Neural cell (in vitro differentiated cells): ENCODE data around the gene GLB1L. TPM values are rescaled to one million over a fixed set of nuclear protein-coding genes. Genes with fewer than 3 reads are reported as not detected.

ENCODE experiments used
- H2AFZ ChIP-seq: fragments of 200-600, 300-800 bp; sonication (generic), shearing (Covaris generic); 2 replicates; pipeline ENCODE4 v1.6.0; 2014; ENCODE audit warnings: low read depth, mild to moderate bottlenecking, antibody characterized with exemption, low read length, moderate library complexity
- H3F3A ChIP-seq: fragments of 200-600 bp; shearing (Covaris generic); 2 replicates; pipeline ENCODE4 v1.6.1; 2016; ENCODE audit warnings: mild to moderate bottlenecking, moderate library complexity, mixed read lengths, antibody characterized with exemption, low read length; ENCODE audit not compliant: insufficient read depth, poor library complexity, severe bottlenecking
- H3K27ac ChIP-seq: fragments of 200-600, 300-800 bp; sonication (generic), shearing (Covaris generic); 2 replicates; pipeline ENCODE4 v1.5.1; 2014; ENCODE audit warnings: mild to moderate bottlenecking, low read length, moderate library complexity
- H3K27me3 ChIP-seq: fragments of 300-800, 200-600 bp; sonication (generic), shearing (Covaris generic); 2 replicates; pipeline ENCODE4 v1.6.0; 2014; ENCODE audit warnings: mild to moderate bottlenecking, low read depth, low read length, moderate library complexity; ENCODE audit not compliant: insufficient read depth
- H3K36me3 ChIP-seq: fragments of 300-800, 200-600 bp; sonication (generic), shearing (Covaris generic); 2 replicates; pipeline ENCODE4 v1.5.1; 2014; ENCODE audit warnings: mild to moderate bottlenecking, antibody characterized with exemption, low read length, moderate library complexity; ENCODE audit not compliant: insufficient read depth
- H3K4me2 ChIP-seq: fragments of 300-800, 200-600 bp; sonication (generic), shearing (Covaris generic); 2 replicates; pipeline ENCODE4 v1.6.0; 2014; ENCODE audit warnings: mild to moderate bottlenecking, low read length
- H3K4me3 ChIP-seq: fragments of 300-800, 200-600 bp; sonication (generic), shearing (Covaris generic); 2 replicates; pipeline ENCODE4 v1.5.1; 2014; ENCODE audit warnings: mild to moderate bottlenecking, low read length, moderate library complexity
- H3K79me2 ChIP-seq: fragments of 200-600 bp; shearing (Covaris generic); replicated peaks from 2 replicates; pipeline ENCODE4 v1.6.0; 2014; ENCODE audit warnings: mild to moderate bottlenecking, low read length, moderate library complexity; ENCODE audit not compliant: insufficient read depth
- H3K9ac ChIP-seq: fragments of 300-800, 200-600 bp; sonication (generic), shearing (Covaris generic); 2 replicates; pipeline ENCODE4 v1.6.1; 2016; ENCODE audit warnings: mild to moderate bottlenecking, low read length, mixed read lengths
- H3K9me2 ChIP-seq: fragments of 200-600 bp; shearing (Covaris generic); 2 replicates; pipeline ENCODE4 v1.6.1; 2016; ENCODE audit warnings: mild to moderate bottlenecking, low read length, mixed read lengths; ENCODE audit not compliant: insufficient read depth
- H3K9me3 ChIP-seq: fragments of 200-600, 300-800 bp; sonication (generic), shearing (Covaris generic); 2 replicates; pipeline ENCODE4 v1.6.1; 2016; ENCODE audit warnings: mild to moderate bottlenecking, mixed run types, low read length, moderate library complexity, mixed read lengths
- H4K20me1 ChIP-seq: fragments of 200-600 bp; shearing (Covaris generic); 2 replicates; pipeline ENCODE4 v1.6.1; 2016; ENCODE audit warnings: mild to moderate bottlenecking, mixed run types; ENCODE audit not compliant: insufficient read depth
- CTCF ChIP-seq: fragments of 450-650 bp; IDR thresholded peaks from 2 replicates; pipeline ENCODE4 v1.5.1; 2014; ENCODE audit warnings: antibody characterized with exemption, mild to moderate bottlenecking, moderate library complexity; ENCODE audit not compliant: poor library complexity, severe bottlenecking
- EP300 ChIP-seq: fragments of 450-650 bp; conservative IDR thresholded peaks from 2 replicates; pipeline ENCODE4 v1.6.1; 2014; ENCODE audit warnings: antibody characterized with exemption, mild to moderate bottlenecking, moderate library complexity; ENCODE audit not compliant: poor library complexity, severe bottlenecking
- EZH2 ChIP-seq: fragments of 200-600, 300-800 bp; shearing (Covaris generic), sonication (generic); IDR thresholded peaks from 2 replicates; pipeline ENCODE4 v1.6.1; 2014; ENCODE audit warnings: antibody characterized with exemption, low read length, borderline replicate concordance, mild to moderate bottlenecking; ENCODE audit not compliant: insufficient read depth, poor library complexity, severe bottlenecking
- MXI1 ChIP-seq: fragments of 450-650 bp; conservative IDR thresholded peaks from 2 replicates; pipeline ENCODE4 v1.6.1; 2014; ENCODE audit warnings: antibody characterized with exemption, mild to moderate bottlenecking; ENCODE audit not compliant: poor library complexity, severe bottlenecking
- POLR2AphosphoS5 ChIP-seq: IDR thresholded peaks from 2 replicates; pipeline ENCODE4 v1.6.1; 2012
- RAD21 ChIP-seq: fragments of 450-650 bp; conservative IDR thresholded peaks from 2 replicates; pipeline ENCODE4 v1.6.1; 2014; ENCODE audit warnings: antibody characterized with exemption, mild to moderate bottlenecking, moderate library complexity
- REST ChIP-seq: IDR thresholded peaks from 2 replicates; pipeline ENCODE4 v1.6.1; 2012; ENCODE audit warnings: borderline replicate concordance
- SMC3 ChIP-seq: fragments of 450-650 bp; conservative IDR thresholded peaks from 2 replicates; pipeline ENCODE4 v1.6.1; 2014; ENCODE audit warnings: antibody characterized with exemption, mild to moderate bottlenecking, moderate library complexity; ENCODE audit not compliant: poor library complexity
- TAF1 ChIP-seq: IDR thresholded peaks from 2 replicates; pipeline ENCODE4 v1.6.1; 2012; ENCODE audit warnings: low read depth
- polyA plus RNA-seq: library from polyadenylated mRNA; depleted of rRNA; stranded (reverse); fragments of >200 nt; gene quantifications from 2 replicates; pipeline ENCODE4 v1.2.3, GENCODE V29; 2014

Gene GLB1L
- polyA plus RNA-seq, 1 donor from 2014 or later: 12.9 TPM

- Histone ChIP-seq H2AFZ (no peak overlapping the region), H3K9ac (no peak overlapping the region), H3K4me3 (no peak overlapping the region)
These were observed 48.5 kb upstream of the GLB1L start for GRCh38 chr2:219293736-219294231.

GRCh38 chr2:219292616-219293015, 47.4 kb upstream of the GLB1L start:
- Histone ChIP-seq H3K4me3 (no peak overlapping the region), H3K9ac (no peak overlapping the region), H3K9me2 (no peaks in the 10 kb centered on the region), H4K20me1 (no peaks in the 10 kb centered on the region), H3K4me2 (no peak overlapping the region), H3K27me3 (no peaks in the 10 kb centered on the region), H3K36me3 (peaks cover 5% of the 10 kb centered on the region), H3K79me2 (no peaks in the 10 kb centered on the region), H2AFZ (no peak overlapping the region), H3K9me3 (no peaks in the 10 kb centered on the region), H3F3A (no peaks in the 10 kb centered on the region), H3K27ac (no peak overlapping the region)
- no peak for TF ChIP-seq CTCF
- TF ChIP-seq REST: no peak
- no peak for TF ChIP-seq MXI1
- TF ChIP-seq EZH2: no peak
- TF ChIP-seq TAF1: no peak
- no peak for TF ChIP-seq EP300

More at GRCh38 chr2:219293736-219294231, 48.5 kb upstream of the GLB1L start:
- no peak overlapping the region for H3K27ac ChIP-seq
- no peaks in the 10 kb centered on the region for H3K27me3 ChIP-seq
- H3K9me2 ChIP-seq: no peaks in the 10 kb centered on the region
- H3K4me2 ChIP-seq: no peak overlapping the region
- TF ChIP-seq EZH2: no peak
- no peak for TF ChIP-seq SMC3
- TF ChIP-seq REST: no peak
- TF ChIP-seq MXI1: no peak
- TF ChIP-seq CTCF: no peak
- TF ChIP-seq RAD21: no peak
- TF ChIP-seq EP300: no peak
- TF ChIP-seq POLR2AphosphoS5: no peak
- no peak for TF ChIP-seq TAF1
- H3K36me3 ChIP-seq: peaks cover 5% of the 10 kb centered on the region
- no peaks in the 10 kb centered on the region for H3K79me2 ChIP-seq
- no peaks in the 10 kb centered on the region for H3F3A ChIP-seq
- no peaks in the 10 kb centered on the region for H3K9me3 ChIP-seq
- no peaks in the 10 kb centered on the region for H4K20me1 ChIP-seq
